Activated T-helper 1 cell treated with Interleukin-2 at 50 U/mL for 16 hours (primary cell): ENCODE measurements around the gene SMC1A.

Experiments
- DNase-seq: peaks from one replicate; pipeline ENCODE4 v3.0.0-alpha.2; 2020; ENCODE audit warnings: low read depth

The SMC1A gene

GRCh38 chrX:53340852-53341645 is 81.4 kb downstream of the SMC1A start:
- DNase-seq, result no peak

- DNase-seq, result no peak
Observed at GRCh38 chrX:53337101-53337500, 85.4 kb downstream of the SMC1A start.

GRCh38 chrX:53333853-53334252 is 88.6 kb downstream of the SMC1A start:
- no peak for DNase-seq

- DNase-seq, result no peak
Observed at GRCh38 chrX:53332204-53332603, 90.2 kb downstream of the SMC1A start.

- DNase-seq, result no peak
Observed at GRCh38 chrX:53330331-53330730, 92.1 kb downstream of the SMC1A start.

GRCh38 chrX:53324803-53325202 is 97.7 kb downstream of the SMC1A start:
- DNase-seq, result no peak
